Lower leg skin (tissue), 4 donors: ENCODE results near the gene KRTAP10-6. TPM values are rescaled to one million over a fixed set of nuclear protein-coding genes. Genes with fewer than 3 reads are reported as not detected.
"Not testable (repeated sequence)": the region's sequence is repeated elsewhere in the genome, so short reads cannot be mapped to it uniquely, and the experiment has no call there.

ENCODE experiments used
- DNase-seq, 2 donors: peaks; one replicate each; pipeline ENCODE4 v3.0.0-alpha.2; 2019; ENCODE audit warnings: low spot score in 2 of 2
- H3K4me3 ChIP-seq: fragments of 200-600 bp; sonication (generic); 2 replicates; pipeline ENCODE4 v1.5.1; 2017; ENCODE audit warnings: mild to moderate bottlenecking, low read depth; ENCODE audit not compliant: poor library complexity, severe bottlenecking
- CTCF ChIP-seq, 3 donors: fragments of 450-650 bp; IDR thresholded peaks; one replicate each; pipeline ENCODE4 v1.5.1; 2016; ENCODE audit warnings: antibody characterized with exemption in 3 of 3, mild to moderate bottlenecking in 3 of 3, moderate library complexity in 2 of 3
- POLR2A ChIP-seq, 2 donors: fragments of 450-650 bp; IDR thresholded peaks; one replicate each; pipeline ENCODE4 v1.6.1; 2016 to 2017; ENCODE audit warnings: antibody characterized with exemption in 2 of 2, mild to moderate bottlenecking in 1 of 2, moderate library complexity in 1 of 2
- WGBS, 2 donors: methylation state at CpG; one replicate each; pipeline ENCODE4 v1.1.5; 2018; 5-methylcytosine and 5-hydroxymethylcytosine counted together
- intact Hi-C: fragments of 100-400 bp; cut with DNase I; formaldehyde crosslinking; loops from one replicate; pipeline ENCODE4 v1.15.0; 2023; ENCODE audit warnings: low total_unique reads
- total RNA-seq, 4 donors: library from RNA; depleted of rRNA; stranded (reverse); fragments of >200 nt; gene quantifications; one replicate each; pipeline ENCODE4 v1.1.0, GENCODE V29; 2016

The KRTAP10-6 gene
- total RNA-seq, 4 donors from 2014 or later = 1.3 TPM; not detected in 3

- no peak overlapping the region for H3K4me3 ChIP-seq
- intact Hi-C loops = no loop called here
- WGBS, 2 donors = 88 to 95% methylated on average over 4 to 6 of the region's 6 CpGs
- no peak for TF ChIP-seq CTCF (IDR thresholded peaks at IDR 0.05)
- no peak for TF ChIP-seq POLR2A (IDR thresholded peaks at IDR 0.05)
- peak in 1 of 2 donors; percentile 53 for DNase-seq
These were observed 40.2 kb downstream of the KRTAP10-6 start for GRCh38 chr21:44552136-44552535.

- intact Hi-C loops = no loop called here
- no peak within 1 kb of the TSS for H3K4me3 ChIP-seq
- peak in 1 of 2 donors; percentile 70 for DNase-seq
- WGBS, 2 donors = 45 to 60% methylated on average over 14 to 17 of the region's 17 CpGs
- TF ChIP-seq POLR2A (IDR thresholded peaks at IDR 0.05) (no peak), CTCF (IDR thresholded peaks at IDR 0.05) (no peak)
These were observed 40.9 kb downstream of the KRTAP10-6 start, which contains the start of gene KRTAP10-2 for GRCh38 chr21:44551340-44551961. TSS of gene KRTAP10-2 (minus strand) at chr21:44551505. CDS start at chr21:44551458, 47 bp downstream.

GRCh38 chr21:44550807-44551206 is 41.5 kb downstream of the KRTAP10-6 start:
- no peak for TF ChIP-seq CTCF (IDR thresholded peaks at IDR 0.05)
- no peak for TF ChIP-seq POLR2A (IDR thresholded peaks at IDR 0.05)
- DNase-seq = peak in 1 of 2 donors; percentile 61
- 7 to 36% methylated on average over 4 to 10 of the region's 10 CpGs for WGBS, 2 donors
- no peak overlapping the region for H3K4me3 ChIP-seq
- intact Hi-C loops = no loop called here

GRCh38 chr21:44550285-44550684 is 42.0 kb downstream of the KRTAP10-6 start:
- 36 to 46% methylated on average over 11 to 16 of the region's 17 CpGs for WGBS, 2 donors
- intact Hi-C loops = not testable (repeated sequence)

GRCh38 chr21:44549525-44550211 is 42.6 kb downstream of the KRTAP10-6 start:
- 46 to 49% methylated on average over 18 to 24 of the region's 25 CpGs for WGBS, 2 donors
- intact Hi-C loops = no loop called here
- no peak overlapping the region for H3K4me3 ChIP-seq
- TF ChIP-seq CTCF (IDR thresholded peaks at IDR 0.05) (no peak), POLR2A (IDR thresholded peaks at IDR 0.05) (no peak)
- DNase-seq = peak in 1 of 2 donors; percentile 49

More at GRCh38 chr21:44550285-44550684, 42.0 kb downstream of the KRTAP10-6 start:
- DNase-seq = peak in 1 of 2 donors; percentile 78
- not testable (repeated sequence) for H3K4me3 ChIP-seq

- intact Hi-C loops = no loop called here
- 20 to 32% methylated on average over 14 of the region's 14 CpGs for WGBS, 2 donors
- DNase-seq = peak in 1 of 2 donors; percentile 42
- TF ChIP-seq CTCF (IDR thresholded peaks at IDR 0.05) (no peak), POLR2A (IDR thresholded peaks at IDR 0.05) (no peak)
- H3K4me3 ChIP-seq = no peak overlapping the region
These were observed 43.4 kb downstream of the KRTAP10-6 start for GRCh38 chr21:44548922-44549321.
